ENCODE data around the gene ZNF197. TPM values are rescaled to one million over a fixed set of nuclear protein-coding genes. Genes with fewer than 3 reads are reported as not detected.

The ZNF197 gene
- total and polyA plus RNA-seq, 8 donors, result 5.2 to 24.6 (median 7.6) TPM

DNA sequence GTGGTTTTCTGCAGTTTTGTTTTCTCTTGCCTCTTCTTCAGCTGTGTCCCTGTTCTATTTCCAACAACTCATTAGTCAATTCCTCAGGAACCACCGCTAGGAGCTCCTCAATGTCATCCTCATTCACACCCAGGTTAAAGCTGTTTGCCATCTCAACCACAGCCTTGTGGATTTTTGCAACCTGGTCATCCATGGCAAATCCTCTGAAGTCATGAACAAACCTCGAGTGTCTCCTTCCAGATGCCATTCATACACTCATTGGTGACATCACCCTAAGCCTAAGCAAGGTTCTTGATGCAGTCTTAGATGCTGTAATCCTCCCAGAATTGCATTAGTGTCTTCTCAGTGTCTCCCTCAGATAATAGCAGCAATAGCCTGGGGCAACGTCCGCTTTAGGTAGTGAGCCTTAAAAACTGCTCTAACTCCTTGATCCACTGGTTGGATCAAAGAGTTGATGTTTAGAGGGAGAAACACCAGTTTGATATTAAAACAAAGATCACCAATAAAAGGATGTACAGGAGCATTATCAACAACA is 56.2 kb downstream of the ZNF197 start:
- TF ChIP-seq POLR2AphosphoS5 (IDR thresholded peaks at IDR 0.05) (no peak), POLR2A (IDR thresholded peaks at IDR 0.05) (no peak), EP300 (IDR thresholded peaks at IDR 0.05) (no peak)
- TF ChIP-seq, protein P1, sequence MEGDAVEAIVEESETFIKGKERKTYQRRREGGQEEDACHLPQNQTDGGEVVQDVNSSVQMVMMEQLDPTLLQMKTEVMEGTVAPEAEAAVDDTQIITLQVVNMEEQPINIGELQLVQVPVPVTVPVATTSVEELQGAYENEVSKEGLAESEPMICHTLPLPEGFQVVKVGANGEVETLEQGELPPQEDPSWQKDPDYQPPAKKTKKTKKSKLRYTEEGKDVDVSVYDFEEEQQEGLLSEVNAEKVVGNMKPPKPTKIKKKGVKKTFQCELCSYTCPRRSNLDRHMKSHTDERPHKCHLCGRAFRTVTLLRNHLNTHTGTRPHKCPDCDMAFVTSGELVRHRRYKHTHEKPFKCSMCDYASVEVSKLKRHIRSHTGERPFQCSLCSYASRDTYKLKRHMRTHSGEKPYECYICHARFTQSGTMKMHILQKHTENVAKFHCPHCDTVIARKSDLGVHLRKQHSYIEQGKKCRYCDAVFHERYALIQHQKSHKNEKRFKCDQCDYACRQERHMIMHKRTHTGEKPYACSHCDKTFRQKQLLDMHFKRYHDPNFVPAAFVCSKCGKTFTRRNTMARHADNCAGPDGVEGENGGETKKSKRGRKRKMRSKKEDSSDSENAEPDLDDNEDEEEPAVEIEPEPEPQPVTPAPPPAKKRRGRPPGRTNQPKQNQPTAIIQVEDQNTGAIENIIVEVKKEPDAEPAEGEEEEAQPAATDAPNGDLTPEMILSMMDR (IDR thresholded peaks at IDR 0.05), result no peak
- Histone ChIP-seq H3K27ac (no peak overlapping the region), H3K36me3 (peaks cover 0 to 36% (median 6%) of the 10 kb centered on the region in 4 donors), H3K4me3 (no peak overlapping the region), H3K27me3 (peaks cover 0 to 6% (median 0%) of the 10 kb centered on the region in 3 donors), H3K4me1 (peaks cover 0 to 14% (median 9%) of the 10 kb centered on the region in 4 donors), H3K9me3 (peaks cover 6 to 82% (median 45%) of the 10 kb centered on the region in 4 donors)
- intact Hi-C loops (cut with DNase I; ENCODE audit: low total_unique reads), result no loop called here
- WGBS, 5 donors, result 94 to 99% (median 97%) methylated on average over 4 of the region's 4 CpGs
- DNase-seq, result no peak

DNA sequence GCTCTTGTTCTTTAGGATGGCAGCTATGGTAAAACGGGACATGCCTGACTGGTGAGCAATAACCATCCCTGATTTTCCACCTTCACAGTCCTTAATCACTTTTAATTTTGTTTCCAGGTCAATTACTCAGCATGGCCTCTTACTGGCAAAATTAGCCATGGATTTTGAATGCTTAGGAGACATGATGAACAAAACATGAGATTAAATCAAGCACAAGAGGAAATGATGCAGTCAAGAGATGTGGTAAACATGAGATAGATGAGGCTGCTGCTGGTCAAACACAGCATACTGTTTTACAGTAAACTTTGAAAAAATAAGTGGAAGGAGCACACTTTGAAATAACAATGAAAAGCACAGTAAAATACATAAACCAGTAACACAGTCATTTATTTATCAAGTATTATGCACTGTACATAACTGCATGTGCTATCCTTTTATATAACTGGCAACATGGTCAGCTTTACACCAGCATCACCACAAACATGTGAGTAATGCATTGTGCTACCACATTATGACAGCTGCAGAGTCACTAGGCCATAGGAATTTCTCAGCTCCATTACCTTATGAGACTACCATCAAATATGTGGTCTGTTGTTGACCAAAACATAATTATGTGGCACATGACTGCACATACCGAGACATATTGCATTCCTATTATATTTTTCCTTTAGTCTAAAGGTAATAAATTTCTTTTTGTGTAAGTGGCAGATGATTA is 57.5 kb downstream of the ZNF197 start:
- H3K27me3 ChIP-seq, result peaks cover 0 to 6% (median 0%) of the 10 kb centered on the region in 3 donors
- H3K9me3 ChIP-seq, result peaks cover 6 to 76% (median 42%) of the 10 kb centered on the region in 4 donors
- 86 to 95% (median 91%) methylated on average over 2 of the region's 2 CpGs for WGBS, 5 donors
- no peak for TF ChIP-seq POLR2AphosphoS5 (IDR thresholded peaks at IDR 0.05)
- TF ChIP-seq, protein P1 (IDR thresholded peaks at IDR 0.05), result no peak
- no peak for TF ChIP-seq EP300 (IDR thresholded peaks at IDR 0.05)
- no peak for TF ChIP-seq POLR2A (IDR thresholded peaks at IDR 0.05)
- H3K36me3 ChIP-seq, result peaks cover 0 to 36% (median 6%) of the 10 kb centered on the region in 4 donors
- H3K27ac ChIP-seq, result no peak overlapping the region
- peaks cover 0 to 15% (median 10%) of the 10 kb centered on the region in 4 donors for H3K4me1 ChIP-seq
- H3K4me3 ChIP-seq, result no peak overlapping the region
- intact Hi-C loops (cut with DNase I; ENCODE audit: low total_unique reads), result no loop called here
- DNase-seq, result no peak

DNA sequence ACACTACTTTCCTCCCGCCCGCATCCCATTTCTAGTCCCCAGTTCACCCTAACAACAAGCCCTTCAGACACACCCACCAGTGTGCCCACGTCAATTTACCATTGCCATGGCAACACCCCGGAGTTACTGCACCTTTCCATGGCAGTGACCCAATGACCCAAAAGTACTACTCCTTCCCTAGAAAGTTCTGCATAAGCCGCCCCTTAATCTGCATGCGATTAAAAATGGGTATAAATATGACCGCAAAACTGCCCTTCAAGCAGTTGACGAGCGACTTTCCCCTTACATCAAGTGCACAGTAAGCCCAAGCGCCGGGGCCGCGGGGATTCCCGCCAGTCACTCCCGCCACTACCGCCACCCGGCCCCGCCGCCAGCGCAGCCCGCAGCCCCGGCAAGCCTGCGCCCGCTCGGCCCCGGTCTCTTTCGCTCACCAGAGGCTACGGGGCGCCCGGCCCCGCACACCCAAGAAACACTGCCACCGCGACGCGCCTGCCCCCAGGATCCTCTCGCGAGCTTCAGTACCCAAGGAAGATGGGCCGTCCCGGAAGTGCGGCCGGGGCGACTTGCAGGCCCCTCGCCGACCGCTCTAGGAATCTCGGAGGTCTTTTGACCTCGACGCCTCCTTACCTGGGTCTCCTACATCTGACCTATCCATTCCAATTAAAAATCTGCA is 60.4 kb downstream of the ZNF197 start:
- WGBS, 5 donors, result 1 to 4% (median 2%) methylated on average over 26 to 48 of the region's 48 CpGs
- peaks cover 0 to 36% (median 6%) of the 10 kb centered on the region in 4 donors for H3K36me3 ChIP-seq
- H3K27ac ChIP-seq, result peak overlapping the region in 2 of 5 donors; percentile 54 to 65
- H3K4me1 ChIP-seq, result peaks cover 0 to 15% (median 10%) of the 10 kb centered on the region in 4 donors
- intact Hi-C loops (cut with DNase I; ENCODE audit: low total_unique reads), result no loop called here
- peak; percentile 64 to 94 for DNase-seq
- H3K9me3 ChIP-seq, result peaks cover 4 to 61% (median 30%) of the 10 kb centered on the region in 4 donors
- TF ChIP-seq POLR2AphosphoS5 (IDR thresholded peaks at IDR 0.05) (peak in 1 of 3 donors; percentile 36), POLR2A (IDR thresholded peaks at IDR 0.05) (no peak)
- H3K4me3 ChIP-seq, result peak overlapping the region; percentile 61 to 74 (median 68)
- H3K27me3 ChIP-seq, result peaks cover 0 to 7% (median 6%) of the 10 kb centered on the region in 3 donors

DNA sequence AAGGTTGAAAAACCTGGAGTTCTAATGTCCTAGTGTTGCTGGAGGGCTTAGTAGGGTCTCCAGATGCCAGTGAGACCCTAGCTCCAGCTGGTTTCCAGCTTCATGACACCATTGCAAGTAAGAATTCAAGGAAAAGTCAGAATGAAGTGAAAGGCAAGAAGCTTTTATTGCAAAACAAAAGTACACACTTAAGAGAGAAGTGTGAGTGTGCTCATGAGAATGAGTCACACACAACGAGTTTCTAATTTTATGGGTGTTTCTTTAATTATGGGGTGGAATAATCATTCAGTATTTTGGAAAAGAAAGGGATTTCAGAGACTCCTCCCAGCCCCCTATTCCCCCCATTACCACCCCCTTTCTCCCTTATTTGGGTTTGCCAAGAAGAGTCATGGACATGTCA is 63.1 kb downstream of the ZNF197 start:
- Histone ChIP-seq H3K4me3 (no peak overlapping the region), H3K27ac (no peak overlapping the region), H3K27me3 (peaks cover 0 to 7% (median 6%) of the 10 kb centered on the region in 3 donors), H3K9me3 (peaks cover 4 to 46% (median 12%) of the 10 kb centered on the region in 4 donors), H3K4me1 (peaks cover 0 to 15% (median 10%) of the 10 kb centered on the region in 4 donors), H3K36me3 (peaks cover 0 to 14% (median 3%) of the 10 kb centered on the region in 4 donors)
- TF ChIP-seq EP300 (IDR thresholded peaks at IDR 0.05), result no peak
- TF ChIP-seq, protein P1 (IDR thresholded peaks at IDR 0.05), result no peak
- no peak for TF ChIP-seq POLR2AphosphoS5 (IDR thresholded peaks at IDR 0.05)
- TF ChIP-seq POLR2A (IDR thresholded peaks at IDR 0.05), result no peak
- WGBS, 5 donors, result 42 to 64% (median 59%) methylated on average over 1 of the region's 1 CpG
- DNase-seq, result no peak
- intact Hi-C loops (cut with DNase I; ENCODE audit: low total_unique reads), result no loop called here

Other genes starting within 250 kb of the ZNF197 start
- 10 to 100 TPM in 1 of 5 donors, 1 to 10 TPM in 4; 4.6 to 17.1 (median 8.0) TPM for gene ZNF445, start 147.4 kb upstream of the ZNF197 start, total RNA-seq
- 1 to 10 TPM; 1.6 to 3.5 (median 1.8) TPM for gene ZNF445, start 147.4 kb upstream of the ZNF197 start, polyA plus RNA-seq
- gene ZKSCAN7, start 69.8 kb upstream of the ZNF197 start, total RNA-seq, result 1 to 10 TPM in 4 of 5 donors, not detected in 1; 1.3 to 6.2 (median 3.9) TPM
- 1 to 10 TPM in 1 of 3 donors, under 1 TPM in 2; 0.46 to 1.5 (median 0.81) TPM for gene ZKSCAN7, start 69.8 kb upstream of the ZNF197 start, polyA plus RNA-seq
- 10 to 100 TPM in 1 of 5 donors, 1 to 10 TPM in 2, under 1 TPM in 1, not detected in 1; 0.72 to 12.5 (median 2.1) TPM for gene ZNF660, start 40.1 kb upstream of the ZNF197 start, total RNA-seq
- under 1 TPM; 0.44 to 0.61 (median 0.45) TPM for gene ZNF660, start 40.1 kb upstream of the ZNF197 start, polyA plus RNA-seq
- gene ZNF35, start 23.7 kb downstream of the ZNF197 start, total RNA-seq, result 10 to 100 TPM in 2 of 5 donors, 1 to 10 TPM in 3; 2.3 to 23.7 (median 4.3) TPM
- 1 to 10 TPM; 2.1 to 5.0 (median 4.4) TPM for gene ZNF35, start 23.7 kb downstream of the ZNF197 start, polyA plus RNA-seq
- 1 to 10 TPM in 3 of 5 donors, under 1 TPM in 2; 0.29 to 7.7 (median 1.3) TPM for gene ZNF502, start 87.6 kb downstream of the ZNF197 start, total RNA-seq
- gene ZNF502, start 87.6 kb downstream of the ZNF197 start, polyA plus RNA-seq, result 1 to 10 TPM; 1.9 to 2.5 (median 2.4) TPM
- gene ZNF501, start 104.6 kb downstream of the ZNF197 start, total RNA-seq, result 1 to 10 TPM in 3 of 5 donors, not detected in 2; 2.8 to 7.2 (median 3.5) TPM
- 1 to 10 TPM in 2 of 3 donors, under 1 TPM in 1; 0.95 to 2.6 (median 1.2) TPM for gene ZNF501, start 104.6 kb downstream of the ZNF197 start, polyA plus RNA-seq
- gene KIAA1143, start 136.6 kb downstream of the ZNF197 start, total RNA-seq, result 10 to 100 TPM in 3 of 5 donors, 1 to 10 TPM in 2; 7.5 to 31.0 (median 15.6) TPM
- gene KIAA1143, start 136.6 kb downstream of the ZNF197 start, polyA plus RNA-seq, result 10 to 100 TPM in 2 of 3 donors, 1 to 10 TPM in 1; 7.9 to 13.0 (median 10.1) TPM
- 1 to 10 TPM in 4 of 5 donors, under 1 TPM in 1; 0.45 to 9.3 (median 2.3) TPM for gene KIF15, start 136.8 kb downstream of the ZNF197 start, total RNA-seq
- gene KIF15, start 136.8 kb downstream of the ZNF197 start, polyA plus RNA-seq, result 1 to 10 TPM; 1.2 to 3.1 (median 2.7) TPM
- 10 to 100 TPM in 3 of 5 donors, 1 to 10 TPM in 2; 7.2 to 21.4 (median 12.1) TPM for gene TMEM42, start 236.9 kb downstream of the ZNF197 start, total RNA-seq
- 10 to 100 TPM; 16.7 to 20.3 (median 17.6) TPM for gene TMEM42, start 236.9 kb downstream of the ZNF197 start, polyA plus RNA-seq
- not detected for gene TGM4, start 249.6 kb downstream of the ZNF197 start, total RNA-seq
- not detected for gene TGM4, start 249.6 kb downstream of the ZNF197 start, polyA plus RNA-seq